ENCODE results near the gene ATG2B. TPM values are rescaled to one million over a fixed set of nuclear protein-coding genes. Genes with fewer than 3 reads are reported as not detected.
A peak's percentile ranks its signal among the peaks of the same experiment; 100 is the strongest.

The ATG2B gene
- total and polyA plus RNA-seq, 9 of the 15 experiments (the other 6 are each of a cell fraction or from before 2014, with no cell fraction given), result 0.83 to 12.9 (median 8.7) TPM

DNA sequence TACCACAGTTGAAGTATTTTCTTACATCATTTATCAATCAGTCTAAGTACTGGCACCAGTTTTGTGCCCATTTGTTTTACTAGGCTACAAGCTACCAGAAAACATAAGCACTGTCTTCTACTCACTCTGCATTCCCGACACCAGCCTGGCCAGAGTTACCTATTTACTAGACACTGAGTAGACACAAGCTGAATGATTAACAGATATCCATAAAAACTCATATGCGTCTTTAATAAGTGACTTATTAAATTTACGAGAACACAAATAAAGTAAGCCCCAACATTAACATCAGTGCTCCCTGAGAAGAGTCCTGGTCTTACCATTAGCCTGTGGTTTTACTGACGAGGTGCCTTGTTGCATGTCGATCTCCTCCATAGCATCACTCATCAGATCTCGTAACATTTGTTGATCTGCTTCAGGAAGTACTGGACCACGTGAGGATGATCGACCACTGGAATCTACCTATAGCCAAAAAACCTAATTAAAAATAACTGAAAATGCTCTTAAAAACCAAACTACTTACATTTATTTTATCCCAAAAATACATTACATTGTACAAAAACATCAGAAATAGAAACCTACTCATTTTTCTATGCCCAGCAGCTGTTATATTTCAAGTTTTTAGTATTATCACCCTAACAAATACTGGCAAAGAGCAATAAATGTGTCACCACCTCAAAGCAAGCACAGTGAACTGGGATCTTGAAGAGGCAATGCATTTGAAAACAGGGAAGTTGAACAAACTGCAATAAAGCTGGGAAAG lies 53.8 kb downstream of the ATG2B start (continued):
- no peak for TF ChIP-seq XRCC5 (IDR thresholded peaks at IDR 0.05; ENCODE audit: low read depth, low read length)
- TF ChIP-seq SREBF1 (IDR thresholded peaks at IDR 0.05; ENCODE audit: borderline replicate concordance, low read depth, low read length), result no peak
- no peak for TF ChIP-seq SMAD1 (IDR thresholded peaks at IDR 0.05; ENCODE audit: low read depth, low read length, partially characterized antibody)
- no peak for TF ChIP-seq ZFPM2 (CRISPR knock-in tag; IDR thresholded peaks at IDR 0.05)
- TF ChIP-seq TARDBP (IDR thresholded peaks at IDR 0.05), result no peak
- no peak for TF ChIP-seq ZNF133 (CRISPR knock-in tag; IDR thresholded peaks at IDR 0.05)

- Histone ChIP-seq H3K9me1 (ENCODE audit: control insufficient read depth, insufficient read depth, low read length) (no peaks in the 10 kb centered on the region), H3K79me2 (ENCODE audit: control insufficient read depth, insufficient read depth, low read length) (no peaks in the 10 kb centered on the region), H3K27ac (ENCODE audit: extremely low read depth, low read depth, low read length) (no peak overlapping the region), H3K9ac (ENCODE audit: insufficient read depth in 1 of 2, low read depth in 2 of 2, low read length in 2 of 2) (no peak overlapping the region), H3K27me3 (ENCODE audit: control insufficient read depth in 2 of 2, insufficient read depth in 2 of 2, low read length in 2 of 2) (no peaks in the 10 kb centered on the region), H4K20me1 (replicated peaks; ENCODE audit: control insufficient read depth, insufficient read depth, low read length) (no peaks in the 10 kb centered on the region), H3K9me3 (replicated peaks; ENCODE audit: control insufficient read depth, insufficient read depth, low read depth, low read length) (no peaks in the 10 kb centered on the region), H2AFZ (ENCODE audit: low read depth, low read length) (no peak overlapping the region), H3K4me1 (replicated peaks in 1 of 2; ENCODE audit: control insufficient read depth in 2 of 2, insufficient read depth in 2 of 2, low read length in 2 of 2) (no peaks in the 10 kb centered on the region), H3K4me2 (ENCODE audit: insufficient read depth, low read length) (no peak overlapping the region), H3K4me3 (no peak overlapping the region), H3K36me3 (ENCODE audit: control insufficient read depth, insufficient read depth, low read length) (peaks cover 42% of the 10 kb centered on the region; the same call in 2 of the 3 replicates)
- FAIRE-seq (peak; percentile 26), DNase-seq (ENCODE audit: extremely low read depth in 1 of 4, low spot score in 3 of 4) (no peak), ATAC-seq (peak; percentile 38; the same call in 2 of the 3 replicates)
- no TSS peak for BruUV-seq (replicated peaks)
- WGBS (ENCODE audit: insufficient coverage, low coverage, missing lambda C conversion rate), result 49% methylated on average over 3 of the region's 4 CpGs
- POLR2A ChIA-PET, result interaction anchor here (0.7 to 1.2 kb wide), 2 partner anchors 24 to 140 kb away, joined by 3 read pairs; no protein-coding TSS in a partner anchor
- in situ Hi-C loops (cut with MboI), result no loop called here
- intact Hi-C loops (cut with micrococcal nuclease), result no loop called here
- CTCF ChIA-PET (ENCODE audit: low intra/inter-chr PET ratio), result no interaction called here
- no peak for TF ChIP-seq MCM5 (IDR thresholded peaks at IDR 0.05; ENCODE audit: low read depth)
- TF ChIP-seq ZNF717 (CRISPR knock-in tag; IDR thresholded peaks at IDR 0.05), result no peak
- no peak for TF ChIP-seq WHSC1 (IDR thresholded peaks at IDR 0.05; ENCODE audit: low read length)
- no peak for TF ChIP-seq ZNF232 (CRISPR knock-in tag; IDR thresholded peaks at IDR 0.05)
- no peak for TF ChIP-seq ZNF318 (IDR thresholded peaks at IDR 0.05; ENCODE audit: borderline replicate concordance in 1 of 2, low read depth in 1 of 2)
Measured at GRCh38 chr14:96307434-96307833, 55.7 kb downstream of the ATG2B start.
